Mammary epithelial cell (primary cell): ENCODE data around the gene IRX6.

ENCODE experiments used
- EZH2 ChIP-seq: IDR thresholded peaks from 2 replicates; pipeline ENCODE4 v1.6.1; 2012; ENCODE audit warnings: low read length, inconsistent platforms, borderline replicate concordance
- TF ChIP-seq, protein P1 (sequence below), 2 donors: IDR thresholded peaks in 1 of 2; conservative IDR thresholded peaks in 1 of 2; 2 replicates each; pipeline ENCODE4 v1.5.1; 2011 to 2012; ENCODE audit warnings: inconsistent platforms in 2 of 2, low read length in 2 of 2, mild to moderate bottlenecking in 2 of 2, control low read depth in 1 of 2, low read depth in 1 of 2; ENCODE audit not compliant: insufficient read depth in 1 of 2; ENCODE audit errors: extremely low read depth in 1 of 2

DNA sequence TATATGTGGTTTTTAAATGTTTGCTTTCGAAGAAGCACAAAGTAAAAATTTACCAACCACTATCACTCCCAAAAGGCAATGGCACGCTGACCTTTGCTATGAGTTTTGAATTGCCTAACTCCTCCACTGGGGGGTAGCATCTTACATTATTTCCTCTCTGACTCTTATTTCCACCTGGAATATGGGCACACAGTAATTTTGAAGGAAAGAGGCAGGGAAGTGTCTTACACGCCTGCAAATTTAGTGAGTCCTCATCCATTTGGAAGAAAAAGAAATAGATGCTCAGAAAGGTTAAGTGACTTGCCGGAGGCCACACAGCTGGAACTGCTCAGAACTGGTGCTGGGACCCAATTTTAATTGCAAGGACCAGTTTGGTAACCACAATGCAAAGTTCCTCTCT, 29.9 kb upstream of the IRX6 start:
- TF ChIP-seq, protein P1, sequence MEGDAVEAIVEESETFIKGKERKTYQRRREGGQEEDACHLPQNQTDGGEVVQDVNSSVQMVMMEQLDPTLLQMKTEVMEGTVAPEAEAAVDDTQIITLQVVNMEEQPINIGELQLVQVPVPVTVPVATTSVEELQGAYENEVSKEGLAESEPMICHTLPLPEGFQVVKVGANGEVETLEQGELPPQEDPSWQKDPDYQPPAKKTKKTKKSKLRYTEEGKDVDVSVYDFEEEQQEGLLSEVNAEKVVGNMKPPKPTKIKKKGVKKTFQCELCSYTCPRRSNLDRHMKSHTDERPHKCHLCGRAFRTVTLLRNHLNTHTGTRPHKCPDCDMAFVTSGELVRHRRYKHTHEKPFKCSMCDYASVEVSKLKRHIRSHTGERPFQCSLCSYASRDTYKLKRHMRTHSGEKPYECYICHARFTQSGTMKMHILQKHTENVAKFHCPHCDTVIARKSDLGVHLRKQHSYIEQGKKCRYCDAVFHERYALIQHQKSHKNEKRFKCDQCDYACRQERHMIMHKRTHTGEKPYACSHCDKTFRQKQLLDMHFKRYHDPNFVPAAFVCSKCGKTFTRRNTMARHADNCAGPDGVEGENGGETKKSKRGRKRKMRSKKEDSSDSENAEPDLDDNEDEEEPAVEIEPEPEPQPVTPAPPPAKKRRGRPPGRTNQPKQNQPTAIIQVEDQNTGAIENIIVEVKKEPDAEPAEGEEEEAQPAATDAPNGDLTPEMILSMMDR (conservative IDR thresholded peaks at IDR 0.05 in 1 of 2, IDR thresholded peaks at IDR 0.05 in 1 of 2; ENCODE audit: extremely low read depth in 1 of 2, insufficient read depth in 1 of 2, low read depth in 1 of 2, low read length in 2 of 2), result peak; percentile 19 to 36
- TF ChIP-seq EZH2, result no peak
